WTC11 (cell line): ENCODE measurements around the gene GALNTL6.

Experiments
- NR2C2 ChIP-seq: sonication (generic); formaldehyde crosslinking; IDR thresholded peaks from 2 replicates; pipeline ENCODE4 v1.8.0; 2022; ENCODE audit warnings: mild to moderate bottlenecking, missing genetic modification reagents
- ZNF281 ChIP-seq: sonication (generic); formaldehyde crosslinking; IDR thresholded peaks from 2 replicates; pipeline ENCODE4 v1.8.0; 2023; ENCODE audit warnings: mild to moderate bottlenecking, missing genetic modification reagents
- TF ChIP-seq, protein P1 (sequence below): sonication (generic); formaldehyde crosslinking; IDR thresholded peaks from 2 replicates; pipeline ENCODE4 v1.8.0; 2022; ENCODE audit warnings: mild to moderate bottlenecking, missing genetic modification reagents
- TF ChIP-seq, protein P2 (sequence below): fragments of 200-600 bp; IDR thresholded peaks from 2 replicates; pipeline ENCODE4 v1.8.0; 2022; ENCODE audit warnings: antibody characterized with exemption
- TF ChIP-seq, protein P3 (sequence below): sonication (generic); formaldehyde crosslinking; IDR thresholded peaks from 2 replicates; pipeline ENCODE4 v1.8.0; 2022; ENCODE audit warnings: missing genetic modification reagents

GRCh38 chr4:172143605-172144314, 330.6 kb downstream of the GALNTL6 start:
- no peak for TF ChIP-seq ZNF281 (CRISPR knock-in tag)
- TF ChIP-seq, protein P1, sequence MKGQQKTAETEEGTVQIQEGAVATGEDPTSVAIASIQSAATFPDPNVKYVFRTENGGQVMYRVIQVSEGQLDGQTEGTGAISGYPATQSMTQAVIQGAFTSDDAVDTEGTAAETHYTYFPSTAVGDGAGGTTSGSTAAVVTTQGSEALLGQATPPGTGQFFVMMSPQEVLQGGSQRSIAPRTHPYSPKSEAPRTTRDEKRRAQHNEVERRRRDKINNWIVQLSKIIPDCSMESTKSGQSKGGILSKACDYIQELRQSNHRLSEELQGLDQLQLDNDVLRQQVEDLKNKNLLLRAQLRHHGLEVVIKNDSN = no peak
- TF ChIP-seq, protein P2, sequence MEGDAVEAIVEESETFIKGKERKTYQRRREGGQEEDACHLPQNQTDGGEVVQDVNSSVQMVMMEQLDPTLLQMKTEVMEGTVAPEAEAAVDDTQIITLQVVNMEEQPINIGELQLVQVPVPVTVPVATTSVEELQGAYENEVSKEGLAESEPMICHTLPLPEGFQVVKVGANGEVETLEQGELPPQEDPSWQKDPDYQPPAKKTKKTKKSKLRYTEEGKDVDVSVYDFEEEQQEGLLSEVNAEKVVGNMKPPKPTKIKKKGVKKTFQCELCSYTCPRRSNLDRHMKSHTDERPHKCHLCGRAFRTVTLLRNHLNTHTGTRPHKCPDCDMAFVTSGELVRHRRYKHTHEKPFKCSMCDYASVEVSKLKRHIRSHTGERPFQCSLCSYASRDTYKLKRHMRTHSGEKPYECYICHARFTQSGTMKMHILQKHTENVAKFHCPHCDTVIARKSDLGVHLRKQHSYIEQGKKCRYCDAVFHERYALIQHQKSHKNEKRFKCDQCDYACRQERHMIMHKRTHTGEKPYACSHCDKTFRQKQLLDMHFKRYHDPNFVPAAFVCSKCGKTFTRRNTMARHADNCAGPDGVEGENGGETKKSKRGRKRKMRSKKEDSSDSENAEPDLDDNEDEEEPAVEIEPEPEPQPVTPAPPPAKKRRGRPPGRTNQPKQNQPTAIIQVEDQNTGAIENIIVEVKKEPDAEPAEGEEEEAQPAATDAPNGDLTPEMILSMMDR = no peak
- no peak for TF ChIP-seq NR2C2 (CRISPR knock-in tag)
- TF ChIP-seq, protein P3, sequence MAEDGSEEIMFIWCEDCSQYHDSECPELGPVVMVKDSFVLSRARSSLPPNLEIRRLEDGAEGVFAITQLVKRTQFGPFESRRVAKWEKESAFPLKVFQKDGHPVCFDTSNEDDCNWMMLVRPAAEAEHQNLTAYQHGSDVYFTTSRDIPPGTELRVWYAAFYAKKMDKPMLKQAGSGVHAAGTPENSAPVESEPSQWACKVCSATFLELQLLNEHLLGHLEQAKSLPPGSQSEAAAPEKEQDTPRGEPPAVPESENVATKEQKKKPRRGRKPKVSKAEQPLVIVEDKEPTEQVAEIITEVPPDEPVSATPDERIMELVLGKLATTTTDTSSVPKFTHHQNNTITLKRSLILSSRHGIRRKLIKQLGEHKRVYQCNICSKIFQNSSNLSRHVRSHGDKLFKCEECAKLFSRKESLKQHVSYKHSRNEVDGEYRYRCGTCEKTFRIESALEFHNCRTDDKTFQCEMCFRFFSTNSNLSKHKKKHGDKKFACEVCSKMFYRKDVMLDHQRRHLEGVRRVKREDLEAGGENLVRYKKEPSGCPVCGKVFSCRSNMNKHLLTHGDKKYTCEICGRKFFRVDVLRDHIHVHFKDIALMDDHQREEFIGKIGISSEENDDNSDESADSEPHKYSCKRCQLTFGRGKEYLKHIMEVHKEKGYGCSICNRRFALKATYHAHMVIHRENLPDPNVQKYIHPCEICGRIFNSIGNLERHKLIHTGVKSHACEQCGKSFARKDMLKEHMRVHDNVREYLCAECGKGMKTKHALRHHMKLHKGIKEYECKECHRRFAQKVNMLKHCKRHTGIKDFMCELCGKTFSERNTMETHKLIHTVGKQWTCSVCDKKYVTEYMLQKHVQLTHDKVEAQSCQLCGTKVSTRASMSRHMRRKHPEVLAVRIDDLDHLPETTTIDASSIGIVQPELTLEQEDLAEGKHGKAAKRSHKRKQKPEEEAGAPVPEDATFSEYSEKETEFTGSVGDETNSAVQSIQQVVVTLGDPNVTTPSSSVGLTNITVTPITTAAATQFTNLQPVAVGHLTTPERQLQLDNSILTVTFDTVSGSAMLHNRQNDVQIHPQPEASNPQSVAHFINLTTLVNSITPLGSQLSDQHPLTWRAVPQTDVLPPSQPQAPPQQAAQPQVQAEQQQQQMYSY (CRISPR knock-in tag) = no peak
